ENCODE results near the gene LRRC56. TPM values are rescaled to one million over a fixed set of nuclear protein-coding genes. Genes with fewer than 3 reads are reported as not detected.

The LRRC56 gene
- total and polyA plus RNA-seq, 9 of the 15 experiments (the other 6 are each of a cell fraction or from before 2014, with no cell fraction given) = 0.03 to 4.5 (median 1.0) TPM; not detected in 1

DNA sequence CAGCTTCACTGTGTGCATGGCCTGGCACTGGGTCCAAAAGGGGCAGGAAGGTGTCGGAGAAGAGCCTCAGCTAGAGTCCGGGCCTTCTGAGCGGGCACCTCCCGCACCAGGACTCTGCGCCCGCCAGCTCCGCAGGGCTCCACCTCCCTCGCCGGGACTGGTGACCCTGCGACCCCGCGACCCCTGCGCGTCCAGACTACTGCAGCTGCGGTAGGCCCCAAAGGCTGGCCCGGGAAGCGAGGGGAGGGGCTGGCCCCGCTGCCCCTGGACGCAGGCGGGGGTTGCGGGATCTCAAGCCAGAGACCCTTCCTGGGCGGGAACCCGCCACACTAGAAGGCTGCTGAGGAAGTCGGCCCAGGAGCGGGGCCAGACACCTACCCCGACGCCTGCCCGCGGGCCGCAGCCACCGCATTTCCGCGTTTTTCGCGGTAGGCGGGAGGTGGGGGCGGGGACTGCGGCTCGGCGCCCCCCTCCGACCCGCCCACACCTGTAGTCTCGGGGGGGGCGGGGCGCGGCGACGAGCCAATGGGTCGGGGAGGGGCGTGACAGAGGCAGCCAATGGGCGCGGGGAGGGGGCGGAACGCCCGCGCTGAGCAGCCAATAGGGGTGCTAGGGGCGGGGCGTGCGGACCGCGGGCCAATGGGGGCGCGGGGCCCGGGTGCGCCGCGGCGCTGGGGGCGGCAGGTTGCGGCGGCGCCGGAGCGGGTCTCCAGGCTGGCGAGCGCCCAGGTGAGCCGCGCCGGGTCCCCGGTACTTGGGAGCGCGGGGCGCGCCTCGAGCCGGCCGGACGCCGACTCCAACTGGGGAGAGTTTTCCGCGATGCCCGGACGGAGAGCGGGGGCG lies 23.2 kb downstream of the LRRC56 start, which contains the start of the genes LMNTD2 and RASSF7 (continued):
- TF ChIP-seq CREBBP (IDR thresholded peaks at IDR 0.05; ENCODE audit: low read depth, low read length) = no peak
- TF ChIP-seq STAT5B (CRISPR knock-in tag; IDR thresholded peaks at IDR 0.05) = no peak
- TF ChIP-seq CCNT2 (IDR thresholded peaks at IDR 0.05; ENCODE audit: borderline replicate concordance, extremely low read depth, insufficient read length, low read depth, low read length) = peak; percentile 41
- TF ChIP-seq ELF1 (tag; IDR thresholded peaks at IDR 0.05) = peak; percentile 93
- no peak for TF ChIP-seq PATZ1 (CRISPR knock-in tag; IDR thresholded peaks at IDR 0.05; ENCODE audit: borderline replicate concordance)
- TF ChIP-seq, protein P1, sequence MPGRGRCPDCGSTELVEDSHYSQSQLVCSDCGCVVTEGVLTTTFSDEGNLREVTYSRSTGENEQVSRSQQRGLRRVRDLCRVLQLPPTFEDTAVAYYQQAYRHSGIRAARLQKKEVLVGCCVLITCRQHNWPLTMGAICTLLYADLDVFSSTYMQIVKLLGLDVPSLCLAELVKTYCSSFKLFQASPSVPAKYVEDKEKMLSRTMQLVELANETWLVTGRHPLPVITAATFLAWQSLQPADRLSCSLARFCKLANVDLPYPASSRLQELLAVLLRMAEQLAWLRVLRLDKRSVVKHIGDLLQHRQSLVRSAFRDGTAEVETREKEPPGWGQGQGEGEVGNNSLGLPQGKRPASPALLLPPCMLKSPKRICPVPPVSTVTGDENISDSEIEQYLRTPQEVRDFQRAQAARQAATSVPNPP (IDR thresholded peaks at IDR 0.05; ENCODE audit: borderline replicate concordance, insufficient read depth, insufficient read length) = no peak
- TF ChIP-seq, protein P2, sequence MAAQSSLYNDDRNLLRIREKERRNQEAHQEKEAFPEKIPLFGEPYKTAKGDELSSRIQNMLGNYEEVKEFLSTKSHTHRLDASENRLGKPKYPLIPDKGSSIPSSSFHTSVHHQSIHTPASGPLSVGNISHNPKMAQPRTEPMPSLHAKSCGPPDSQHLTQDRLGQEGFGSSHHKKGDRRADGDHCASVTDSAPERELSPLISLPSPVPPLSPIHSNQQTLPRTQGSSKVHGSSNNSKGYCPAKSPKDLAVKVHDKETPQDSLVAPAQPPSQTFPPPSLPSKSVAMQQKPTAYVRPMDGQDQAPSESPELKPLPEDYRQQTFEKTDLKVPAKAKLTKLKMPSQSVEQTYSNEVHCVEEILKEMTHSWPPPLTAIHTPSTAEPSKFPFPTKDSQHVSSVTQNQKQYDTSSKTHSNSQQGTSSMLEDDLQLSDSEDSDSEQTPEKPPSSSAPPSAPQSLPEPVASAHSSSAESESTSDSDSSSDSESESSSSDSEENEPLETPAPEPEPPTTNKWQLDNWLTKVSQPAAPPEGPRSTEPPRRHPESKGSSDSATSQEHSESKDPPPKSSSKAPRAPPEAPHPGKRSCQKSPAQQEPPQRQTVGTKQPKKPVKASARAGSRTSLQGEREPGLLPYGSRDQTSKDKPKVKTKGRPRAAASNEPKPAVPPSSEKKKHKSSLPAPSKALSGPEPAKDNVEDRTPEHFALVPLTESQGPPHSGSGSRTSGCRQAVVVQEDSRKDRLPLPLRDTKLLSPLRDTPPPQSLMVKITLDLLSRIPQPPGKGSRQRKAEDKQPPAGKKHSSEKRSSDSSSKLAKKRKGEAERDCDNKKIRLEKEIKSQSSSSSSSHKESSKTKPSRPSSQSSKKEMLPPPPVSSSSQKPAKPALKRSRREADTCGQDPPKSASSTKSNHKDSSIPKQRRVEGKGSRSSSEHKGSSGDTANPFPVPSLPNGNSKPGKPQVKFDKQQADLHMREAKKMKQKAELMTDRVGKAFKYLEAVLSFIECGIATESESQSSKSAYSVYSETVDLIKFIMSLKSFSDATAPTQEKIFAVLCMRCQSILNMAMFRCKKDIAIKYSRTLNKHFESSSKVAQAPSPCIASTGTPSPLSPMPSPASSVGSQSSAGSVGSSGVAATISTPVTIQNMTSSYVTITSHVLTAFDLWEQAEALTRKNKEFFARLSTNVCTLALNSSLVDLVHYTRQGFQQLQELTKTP (IDR thresholded peaks at IDR 0.05; ENCODE audit: low read depth in 1 of 2, partially characterized antibody in 2 of 2) = no peak
- TF ChIP-seq U2AF1 (optimal IDR thresholded peaks at IDR 0.05; ENCODE audit: low read depth, low read length) = no peak
- TF ChIP-seq ZNF77 (CRISPR knock-in tag; IDR thresholded peaks at IDR 0.05) = no peak
- no peak for TF ChIP-seq ZFP1 (CRISPR knock-in tag; IDR thresholded peaks at IDR 0.05)
- no peak for TF ChIP-seq POLR2H (tag; IDR thresholded peaks at IDR 0.05; ENCODE audit: low read depth)
- peak; percentile 86 for TF ChIP-seq POLR2G (IDR thresholded peaks at IDR 0.05; ENCODE audit: low read depth, low read length)
- TF ChIP-seq SMARCA4 (IDR thresholded peaks at IDR 0.05) = no peak
- peak; percentile 66; the same call in 1 of the 2 replicates for TF ChIP-seq MTA3 (IDR thresholded peaks at IDR 0.05; ENCODE audit: borderline replicate concordance)
- no peak for TF ChIP-seq ARHGAP35 (IDR thresholded peaks at IDR 0.05; ENCODE audit: partially characterized antibody)
- no peak for TF ChIP-seq RBM15 (IDR thresholded peaks at IDR 0.05; ENCODE audit: insufficient read depth, low read length)
- TF ChIP-seq LARP7 (IDR thresholded peaks at IDR 0.05) = no peak
- TF ChIP-seq NFE2 (IDR thresholded peaks at IDR 0.05; ENCODE audit: low read depth) = no peak
- TF ChIP-seq PREB (CRISPR knock-in tag; IDR thresholded peaks at IDR 0.05) = no peak
- TF ChIP-seq CHD2 (IDR thresholded peaks at IDR 0.05; ENCODE audit: low read depth, low read length) = peak; percentile 87
